ENCODE results near the gene C18orf54. TPM values are rescaled to one million over a fixed set of nuclear protein-coding genes. Genes with fewer than 3 reads are reported as not detected.

The C18orf54 gene
- total RNA-seq, 1 experiment from 2014 or later, result 7.2 TPM

- Histone ChIP-seq H3K36me3 (ENCODE audit: control insufficient read depth, insufficient read depth, low read length) (no peaks in the 10 kb centered on the region), H3K4me3 (ENCODE audit: low read depth, low read length) (no peak overlapping the region), H3K4me1 (peaks cover 8% of the 10 kb centered on the region), H3K9me3 (no peaks in the 10 kb centered on the region; the same call in 1 of the 2 replicates), H3K27me3 (replicated peaks; ENCODE audit: control insufficient read depth, insufficient read depth, low read length) (no peaks in the 10 kb centered on the region)
- no peak overlapping the region for H3K4me3 Mint-ChIP-seq (ENCODE audit: unreplicated experiment)
- CTCF ChIA-PET, result no interaction called here
- intact Hi-C loops (cut with micrococcal nuclease; ENCODE audit: unreplicated experiment), result no loop called here
- POLR2A ChIA-PET, result no interaction called here
- H3K27me3 Mint-ChIP-seq (ENCODE audit: insufficient read depth, unreplicated experiment), result no peaks in the 10 kb centered on the region
- DNase-seq, result no peak
- no peak for TF ChIP-seq CTCF (IDR thresholded peaks at IDR 0.05; ENCODE audit: insufficient read depth in 1 of 2, low read depth in 1 of 2, low read length in 1 of 2, severe bottlenecking in 1 of 2, unreplicated experiment in 1 of 2)
- peaks cover 9% of the 10 kb centered on the region for H3K4me1 Mint-ChIP-seq (ENCODE audit: low read depth, unreplicated experiment)
- H3K36me3 Mint-ChIP-seq (ENCODE audit: insufficient read depth, unreplicated experiment), result peaks cover 6% of the 10 kb centered on the region
- H3K9me3 Mint-ChIP-seq (ENCODE audit: unreplicated experiment), result no peaks in the 10 kb centered on the region
- H3K27ac Mint-ChIP-seq (ENCODE audit: unreplicated experiment), result no peak overlapping the region
- BruUV-seq (replicated peaks), result no TSS peak
Observed at GRCh38 chr18:54387631-54388030, 29.9 kb downstream of the C18orf54 start.

- intact Hi-C loops (cut with micrococcal nuclease; ENCODE audit: unreplicated experiment), result no loop called here
- H3K4me1 ChIP-seq, result peaks cover 8% of the 10 kb centered on the region
- no peaks in the 10 kb centered on the region; the same call in 1 of the 2 replicates for H3K9me3 ChIP-seq
- peak overlapping the region; percentile 31 for H3K4me3 Mint-ChIP-seq (ENCODE audit: unreplicated experiment)
- H3K27ac Mint-ChIP-seq (ENCODE audit: unreplicated experiment), result peak overlapping the region; percentile 76
- no peaks in the 10 kb centered on the region for H3K27me3 Mint-ChIP-seq (ENCODE audit: insufficient read depth, unreplicated experiment)
- ChIA-PET CTCF (no interaction called here), POLR2A (no interaction called here)
- no TSS peak for BruUV-seq (replicated peaks)
- H3K27me3 ChIP-seq (replicated peaks; ENCODE audit: control insufficient read depth, insufficient read depth, low read length), result no peaks in the 10 kb centered on the region
- H3K36me3 ChIP-seq (ENCODE audit: control insufficient read depth, insufficient read depth, low read length), result no peaks in the 10 kb centered on the region
- H3K9me3 Mint-ChIP-seq (ENCODE audit: unreplicated experiment), result no peaks in the 10 kb centered on the region
- DNase-seq, result peak; percentile 61 to 67
- TF ChIP-seq CTCF (IDR thresholded peaks at IDR 0.05; ENCODE audit: insufficient read depth in 1 of 2, low read depth in 1 of 2, low read length in 1 of 2, severe bottlenecking in 1 of 2, unreplicated experiment in 1 of 2), result no peak
- H3K36me3 Mint-ChIP-seq (ENCODE audit: insufficient read depth, unreplicated experiment), result peaks cover 6% of the 10 kb centered on the region
- peaks cover 9% of the 10 kb centered on the region for H3K4me1 Mint-ChIP-seq (ENCODE audit: low read depth, unreplicated experiment)
- no peak overlapping the region for H3K4me3 ChIP-seq (ENCODE audit: low read depth, low read length)
Observed at GRCh38 chr18:54388203-54389142, 30.8 kb downstream of the C18orf54 start.

GRCh38 chr18:54389143-54389505 is 31.4 kb downstream of the C18orf54 start:
- no peaks in the 10 kb centered on the region for H3K27me3 ChIP-seq (replicated peaks; ENCODE audit: control insufficient read depth, insufficient read depth, low read length)
- H3K4me3 ChIP-seq (ENCODE audit: low read depth, low read length), result no peak overlapping the region
- intact Hi-C loops (cut with micrococcal nuclease; ENCODE audit: unreplicated experiment), result no loop called here
- peaks cover 9% of the 10 kb centered on the region for H3K4me1 Mint-ChIP-seq (ENCODE audit: low read depth, unreplicated experiment)
- POLR2A ChIA-PET, result no interaction called here
- H3K36me3 Mint-ChIP-seq (ENCODE audit: insufficient read depth, unreplicated experiment), result peaks cover 6% of the 10 kb centered on the region
- H3K9me3 ChIP-seq, result no peaks in the 10 kb centered on the region; the same call in 1 of the 2 replicates
- no peaks in the 10 kb centered on the region for H3K9me3 Mint-ChIP-seq (ENCODE audit: unreplicated experiment)
- no TSS peak for BruUV-seq (replicated peaks)
- peak overlapping the region; percentile 76 for H3K27ac Mint-ChIP-seq (ENCODE audit: unreplicated experiment)
- CTCF ChIA-PET, result no interaction called here
- H3K4me1 ChIP-seq, result peaks cover 8% of the 10 kb centered on the region
- peak overlapping the region; percentile 31 for H3K4me3 Mint-ChIP-seq (ENCODE audit: unreplicated experiment)
- TF ChIP-seq CTCF (IDR thresholded peaks at IDR 0.05; ENCODE audit: insufficient read depth in 1 of 2, low read depth in 1 of 2, low read length in 1 of 2, severe bottlenecking in 1 of 2, unreplicated experiment in 1 of 2), result no peak
- H3K27me3 Mint-ChIP-seq (ENCODE audit: insufficient read depth, unreplicated experiment), result no peaks in the 10 kb centered on the region
- no peak for DNase-seq
- no peaks in the 10 kb centered on the region for H3K36me3 ChIP-seq (ENCODE audit: control insufficient read depth, insufficient read depth, low read length)
